Measurements from ENCODE around the gene KIF26B.

The KIF26B gene

GRCh38 chr1:245241526-245242130, 86.8 kb downstream of the KIF26B start:
- no peak for DNase-seq (ENCODE audit: low read depth)

GRCh38 chr1:245242989-245243388, 88.2 kb downstream of the KIF26B start:
- DNase-seq (ENCODE audit: low read depth), result no peak

- no peak for DNase-seq (ENCODE audit: low read depth)
Measured at GRCh38 chr1:245245021-245245667, 90.4 kb downstream of the KIF26B start.

DNA sequence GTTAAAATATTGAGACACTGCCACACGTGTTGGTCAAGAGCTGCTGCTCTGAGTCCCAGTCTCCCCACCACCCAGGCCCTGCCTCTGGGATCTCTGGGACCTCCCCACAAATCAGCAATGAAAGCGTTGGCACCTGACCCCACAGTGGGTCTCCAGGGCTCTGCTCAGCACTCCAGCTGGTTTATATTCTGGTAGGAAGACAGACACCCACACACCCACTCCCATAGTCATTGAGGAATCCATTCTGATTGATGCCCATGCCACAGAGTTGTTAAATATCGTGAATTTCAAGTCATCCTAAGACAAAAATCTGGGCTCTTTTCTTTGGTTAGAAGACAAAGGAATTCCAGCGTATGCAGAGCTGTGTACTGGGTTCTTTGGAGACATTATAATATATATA, 91.6 kb downstream of the KIF26B start:
- DNase-seq (ENCODE audit: low read depth), result no peak

- DNase-seq (ENCODE audit: low read depth), result no peak
Measured at GRCh38 chr1:245247356-245247755, 92.6 kb downstream of the KIF26B start.

- DNase-seq (ENCODE audit: low read depth), result no peak
Measured at GRCh38 chr1:245247801-245248200, 93.0 kb downstream of the KIF26B start.

DNA sequence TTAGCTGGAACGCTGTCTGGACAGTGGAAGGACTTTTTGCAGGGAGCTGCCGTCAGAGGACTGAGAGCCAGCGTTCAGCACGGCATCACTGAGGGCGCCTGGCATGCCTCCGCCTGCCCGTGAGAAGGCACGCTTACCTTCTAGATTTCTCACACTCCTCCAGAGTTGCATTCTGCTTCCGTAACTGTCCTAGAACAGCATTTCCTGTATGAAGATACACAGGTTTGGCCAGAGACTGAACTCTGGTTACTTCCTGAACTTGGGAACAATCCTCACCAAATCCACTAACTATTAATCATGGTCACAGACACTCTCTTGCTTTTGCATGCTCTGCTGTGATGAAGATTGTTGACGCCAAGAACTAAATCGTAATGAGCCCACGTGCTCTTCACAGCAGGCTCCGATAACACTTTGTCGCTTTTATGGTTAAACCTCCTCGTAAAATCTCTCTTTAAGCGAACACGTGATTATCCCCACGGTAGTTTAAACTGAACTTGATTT, 93.5 kb downstream of the KIF26B start:
- no peak for DNase-seq (ENCODE audit: low read depth)

DNA sequence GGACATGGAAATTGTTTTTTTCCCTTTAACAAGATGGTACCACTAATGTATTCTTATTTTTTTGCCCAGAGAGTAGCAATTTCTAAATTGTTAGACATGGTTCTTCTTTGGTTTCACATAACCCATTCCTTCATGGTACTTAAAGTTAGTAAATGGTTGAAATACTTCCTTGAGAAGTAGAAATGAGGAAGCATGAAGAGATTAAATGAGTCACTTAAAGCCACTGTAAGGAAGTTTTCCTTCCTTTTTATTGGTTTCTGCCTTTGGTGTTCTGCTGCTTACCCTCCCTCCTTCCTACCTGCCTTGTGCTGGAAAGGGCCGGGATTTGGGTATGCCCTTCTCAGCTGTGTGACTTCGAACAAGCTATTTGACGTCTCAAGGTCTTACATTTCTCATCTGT, 101.0 kb downstream of the KIF26B start:
- DNase-seq (ENCODE audit: low read depth), result no peak

DNA sequence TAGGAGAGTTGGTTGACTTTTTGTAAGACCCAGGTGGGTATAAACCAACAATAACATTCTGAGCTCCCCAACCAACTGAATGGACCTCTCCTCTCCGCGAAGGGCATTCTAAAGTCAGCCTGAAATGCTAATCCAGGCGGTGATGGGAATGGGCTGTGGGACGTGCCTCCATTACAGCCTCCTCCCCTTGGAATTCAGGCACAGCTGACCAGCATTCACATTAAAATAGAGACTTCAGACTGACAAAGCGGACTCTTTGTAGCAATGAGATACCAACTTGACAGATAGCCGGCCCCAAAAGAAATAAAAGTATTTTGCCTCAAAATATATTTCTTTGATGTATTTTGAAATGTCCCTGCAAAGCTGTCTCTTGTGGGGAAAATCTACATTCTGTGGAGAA, 101.7 kb downstream of the KIF26B start:
- no peak for DNase-seq (ENCODE audit: low read depth)

GRCh38 chr1:245258271-245258920, 103.6 kb downstream of the KIF26B start:
- no peak for DNase-seq (ENCODE audit: low read depth)

DNA sequence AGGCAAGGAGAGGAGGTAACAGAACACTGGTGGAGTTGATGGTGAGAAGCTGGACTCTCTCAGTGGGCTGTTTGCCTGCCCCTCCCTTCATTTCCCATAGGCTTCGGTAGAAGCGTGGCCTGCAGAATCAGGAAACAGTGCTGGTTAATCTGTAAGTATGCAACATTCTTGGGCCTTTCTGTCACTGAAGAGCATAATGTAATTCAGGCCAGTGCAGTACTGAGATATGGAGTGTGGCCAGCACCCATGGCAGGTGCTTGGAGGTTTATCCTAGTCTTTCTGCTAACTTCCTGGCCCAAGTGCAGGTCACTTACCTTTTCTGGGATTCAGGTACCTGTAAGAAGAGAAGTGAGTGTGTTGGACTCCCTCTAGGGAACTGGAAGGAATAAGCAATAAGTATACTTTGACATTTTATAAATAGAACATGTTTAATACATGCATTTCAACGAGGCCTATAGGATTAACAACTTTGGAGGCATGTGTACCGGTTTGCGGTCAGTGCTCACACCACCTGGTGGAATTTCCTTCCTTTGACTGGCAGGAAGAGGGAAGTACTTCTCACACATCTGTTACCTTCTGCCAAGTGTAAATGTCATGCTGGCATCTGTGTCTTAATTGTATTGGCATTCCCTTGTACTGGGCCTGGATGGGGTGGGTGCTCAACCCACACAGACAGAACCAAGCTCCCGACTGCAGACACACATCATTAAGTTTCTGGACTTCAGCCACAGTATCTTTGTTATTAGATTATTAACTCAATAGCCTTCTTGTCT, 105.5 kb downstream of the KIF26B start:
- no peak for DNase-seq (ENCODE audit: low read depth)

GRCh38 chr1:245260883-245261282, 106.1 kb downstream of the KIF26B start:
- no peak for DNase-seq (ENCODE audit: low read depth)

- no peak for DNase-seq (ENCODE audit: low read depth)
Measured at GRCh38 chr1:245261786-245262185, 107.0 kb downstream of the KIF26B start.

- no peak for DNase-seq (ENCODE audit: low read depth)
Measured at GRCh38 chr1:245263529-245264095, 108.8 kb downstream of the KIF26B start.

- DNase-seq (ENCODE audit: low read depth), result no peak
Measured at GRCh38 chr1:245264226-245264625, 109.4 kb downstream of the KIF26B start.

GRCh38 chr1:245266105-245266504, 111.3 kb downstream of the KIF26B start:
- no peak for DNase-seq (ENCODE audit: low read depth)

- DNase-seq (ENCODE audit: low read depth), result no peak
Measured at GRCh38 chr1:245270063-245270462, 115.3 kb downstream of the KIF26B start.

DNA sequence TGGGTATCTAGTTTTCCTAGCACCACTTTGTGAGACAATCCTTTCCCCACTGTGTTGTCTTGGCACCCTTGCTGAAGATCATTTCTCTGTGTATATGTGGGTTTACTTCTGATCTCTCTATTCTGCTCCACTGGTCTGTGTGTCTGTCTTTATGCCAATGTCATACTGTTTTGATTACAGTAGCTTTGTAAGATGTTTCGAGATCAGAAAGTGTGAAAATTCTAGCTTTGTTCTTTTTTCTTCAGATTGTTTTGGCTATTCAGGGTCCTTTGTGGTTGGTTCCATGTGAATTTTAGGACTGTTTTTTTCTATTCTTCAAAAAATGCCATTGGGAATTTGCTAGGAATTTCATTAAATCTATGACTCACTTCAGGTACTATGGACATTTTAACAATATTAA, 116.2 kb downstream of the KIF26B start:
- no peak for DNase-seq (ENCODE audit: low read depth)

DNA sequence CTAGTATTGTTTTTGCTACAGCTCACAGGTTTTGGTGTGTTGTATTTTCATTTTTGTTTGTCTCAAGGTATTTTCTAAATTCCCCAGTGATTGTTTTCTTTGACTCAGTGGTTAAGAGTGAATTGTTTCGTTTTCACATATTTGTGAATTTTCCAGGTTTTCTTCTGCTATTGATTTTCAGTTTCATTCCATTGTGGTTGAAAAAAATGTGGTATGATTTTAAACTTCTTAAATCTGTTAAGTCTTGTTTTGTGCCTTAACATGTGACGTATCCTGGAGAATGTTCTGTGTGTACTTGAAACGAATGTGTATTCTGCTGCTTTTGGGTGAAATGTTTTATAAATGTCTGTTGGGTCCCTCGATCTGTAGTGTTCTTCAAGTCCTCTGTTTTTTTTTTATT, 117.9 kb downstream of the KIF26B start:
- DNase-seq (ENCODE audit: low read depth), result no peak

- DNase-seq (ENCODE audit: low read depth), result no peak
Measured at GRCh38 chr1:245276445-245276844, 121.7 kb downstream of the KIF26B start.

GRCh38 chr1:245277276-245277675, 122.5 kb downstream of the KIF26B start:
- no peak for DNase-seq (ENCODE audit: low read depth)

GRCh38 chr1:245278846-245279245, 124.1 kb downstream of the KIF26B start:
- DNase-seq (ENCODE audit: low read depth), result no peak
